OCI-LY7 (cell line): ENCODE data around the gene TMPRSS3. TPM values are rescaled to one million over a fixed set of nuclear protein-coding genes. Genes with fewer than 3 reads are reported as not detected.

ENCODE experiments used
- BruUV-seq: library from RNA; stranded (reverse); fragments of 400-500 nt; replicated peaks from 2 replicates; lab custom pipeline; 2021; lab: Mats Ljungman, UMichigan
- CTCF ChIA-PET: fragments of 300-600 bp; sonication (Branson Sonifier 250); formaldehyde crosslinking; loops from one replicate; lab custom pipeline; 2022; ENCODE audit warnings: antibody characterized with exemption; ENCODE audit not compliant: unreplicated experiment; lab: Charles Lee
- POLR2A ChIA-PET: fragments of 300-600 bp; sonication (Branson Sonifier 250); formaldehyde crosslinking; loops from one replicate; lab custom pipeline; 2022; ENCODE audit warnings: antibody characterized with exemption; lab: Charles Lee
- DNase-seq: peaks from one replicate; pipeline ENCODE4 v3.0.0-alpha.2; 2015; ENCODE audit warnings: low spot score
- H2AFZ ChIP-seq: fragments of 200-600 bp; sonication (generic), shearing (Covaris generic); 2 replicates; pipeline ENCODE4 v1.6.1; 2014; ENCODE audit warnings: mild to moderate bottlenecking, antibody characterized with exemption, low read length, moderate library complexity
- H3K27ac ChIP-seq: fragments of 200-600 bp; sonication (generic); 2 replicates; pipeline ENCODE4 v1.5.1; 2014; ENCODE audit warnings: mixed run types, low read depth, mild to moderate bottlenecking, moderate library complexity, low read length, inconsistent platforms; ENCODE audit not compliant: poor library complexity, severe bottlenecking
- H3K36me3 ChIP-seq: fragments of 200-600 bp; sonication (generic); 2 replicates; pipeline ENCODE4 v1.6.1; 2014; ENCODE audit warnings: mild to moderate bottlenecking, antibody characterized with exemption, low read length, moderate library complexity, mixed read lengths; ENCODE audit not compliant: insufficient read depth
- H3K4me1 ChIP-seq: fragments of 200-600 bp; sonication (generic); 2 replicates; pipeline ENCODE4 v1.5.1; 2014; ENCODE audit warnings: mild to moderate bottlenecking, low read length; ENCODE audit not compliant: insufficient read depth, poor library complexity, severe bottlenecking
- H3K4me2 ChIP-seq: fragments of 200-600 bp; sonication (generic); 2 replicates; pipeline ENCODE4 v1.6.1; 2014; ENCODE audit warnings: mild to moderate bottlenecking, low read length
- H3K4me3 ChIP-seq: fragments of 200-600 bp; sonication (generic); 2 replicates; pipeline ENCODE4 v1.5.1; 2014; ENCODE audit warnings: mild to moderate bottlenecking, low read depth, low read length; ENCODE audit not compliant: poor library complexity, severe bottlenecking
- H3K79me2 ChIP-seq: fragments of 200-600 bp; sonication (generic); 2 replicates; pipeline ENCODE4 v1.6.1; 2016; ENCODE audit warnings: low read depth, mild to moderate bottlenecking, low read length, moderate library complexity, mixed read lengths; ENCODE audit not compliant: insufficient read depth
- H3K9me2 ChIP-seq: fragments of 200-600 bp; sonication (generic); 2 replicates; pipeline ENCODE4 v1.6.1; 2016; ENCODE audit warnings: mild to moderate bottlenecking, low read length, mixed read lengths; ENCODE audit not compliant: insufficient read depth
- H3K9me3 ChIP-seq: fragments of 200-600 bp; sonication (generic); 2 replicates; pipeline ENCODE4 v1.6.1; 2014; ENCODE audit warnings: mild to moderate bottlenecking, mixed run types, low read length, mixed read lengths
- H4K20me1 ChIP-seq: fragments of 200-600 bp; sonication (generic); 2 replicates; pipeline ENCODE4 v1.6.1; 2014; ENCODE audit warnings: mild to moderate bottlenecking, antibody characterized with exemption, low read length, moderate library complexity, mixed read lengths; ENCODE audit not compliant: insufficient read depth
- EZH2phosphoT487 ChIP-seq: fragments of 200-600 bp; sonication (generic); IDR thresholded peaks from 2 replicates; pipeline ENCODE4 v1.6.1; 2018; ENCODE audit warnings: low read depth, borderline replicate concordance, mild to moderate bottlenecking, mixed run types, antibody characterized with exemption, low read length, moderate library complexity, mixed read lengths
- intact Hi-C: fragments of 100-400 bp; cut with micrococcal nuclease; formaldehyde crosslinking; loops from one replicate; pipeline ENCODE4 v1.10.0; 2022; ENCODE audit not compliant: unreplicated experiment
- total RNA-seq, 2 experiments: library from RNA; depleted of rRNA in 1 of 2; stranded (reverse); fragments of >200 nt in 1 of 2; shearing (Covaris generic) in 1 of 2; gene quantifications; 2 replicates each; pipeline ENCODE4 v1.2.3, GENCODE V29; 2014 to 2022
- TF ChIP-seq, protein P1 (sequence below): fragments of 200-600 bp; sonication (generic); conservative IDR thresholded peaks from 2 replicates; pipeline ENCODE4 v1.5.1; 2014; ENCODE audit warnings: mild to moderate bottlenecking, antibody characterized with exemption, low read length, moderate library complexity, mixed read lengths

TMPRSS3 gene
- total RNA-seq, 2 experiments from 2014 or later, result not detected

DNA sequence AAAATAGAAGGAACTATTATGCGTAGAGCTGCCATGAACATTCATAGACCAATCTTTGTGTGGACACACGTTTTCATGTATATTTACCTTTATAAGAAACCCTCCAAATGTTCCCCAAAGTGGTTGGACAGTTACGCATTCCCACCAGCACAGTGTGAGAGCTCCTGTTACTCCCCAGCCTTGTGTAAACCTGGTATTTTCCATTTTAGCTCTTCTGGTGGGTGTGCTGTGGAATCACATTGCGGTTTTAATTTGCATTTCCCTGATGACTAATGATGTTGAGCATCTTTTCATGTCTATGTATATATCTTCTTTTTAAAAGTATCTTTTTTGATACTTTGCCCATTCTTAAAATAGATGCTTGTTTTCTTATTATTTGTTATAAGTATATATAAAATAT, 4.7 kb upstream of the TMPRSS3 start:
- no peaks in the 10 kb centered on the region for H3K36me3 ChIP-seq
- H3K27ac ChIP-seq, result no peak overlapping the region
- H4K20me1 ChIP-seq, result no peaks in the 10 kb centered on the region
- no peak for TF ChIP-seq EZH2phosphoT487
- TF ChIP-seq, protein P1, sequence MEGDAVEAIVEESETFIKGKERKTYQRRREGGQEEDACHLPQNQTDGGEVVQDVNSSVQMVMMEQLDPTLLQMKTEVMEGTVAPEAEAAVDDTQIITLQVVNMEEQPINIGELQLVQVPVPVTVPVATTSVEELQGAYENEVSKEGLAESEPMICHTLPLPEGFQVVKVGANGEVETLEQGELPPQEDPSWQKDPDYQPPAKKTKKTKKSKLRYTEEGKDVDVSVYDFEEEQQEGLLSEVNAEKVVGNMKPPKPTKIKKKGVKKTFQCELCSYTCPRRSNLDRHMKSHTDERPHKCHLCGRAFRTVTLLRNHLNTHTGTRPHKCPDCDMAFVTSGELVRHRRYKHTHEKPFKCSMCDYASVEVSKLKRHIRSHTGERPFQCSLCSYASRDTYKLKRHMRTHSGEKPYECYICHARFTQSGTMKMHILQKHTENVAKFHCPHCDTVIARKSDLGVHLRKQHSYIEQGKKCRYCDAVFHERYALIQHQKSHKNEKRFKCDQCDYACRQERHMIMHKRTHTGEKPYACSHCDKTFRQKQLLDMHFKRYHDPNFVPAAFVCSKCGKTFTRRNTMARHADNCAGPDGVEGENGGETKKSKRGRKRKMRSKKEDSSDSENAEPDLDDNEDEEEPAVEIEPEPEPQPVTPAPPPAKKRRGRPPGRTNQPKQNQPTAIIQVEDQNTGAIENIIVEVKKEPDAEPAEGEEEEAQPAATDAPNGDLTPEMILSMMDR, result no peak
- H3K9me2 ChIP-seq, result no peaks in the 10 kb centered on the region
- H3K4me1 ChIP-seq, result no peaks in the 10 kb centered on the region
- H3K4me2 ChIP-seq, result no peak overlapping the region; the same call in 1 of the 2 replicates
- ChIA-PET CTCF (no interaction called here), POLR2A (interaction anchor here (0.6 to 1.1 kb wide), 3 partner anchors 13 to 114 kb away, joined by 3 to 6 read pairs (median 4); no protein-coding TSS in a partner anchor)
- no peak overlapping the region for H3K4me3 ChIP-seq
- intact Hi-C loops, result no loop called here
- peaks cover 9% of the 10 kb centered on the region; the same call in 1 of the 2 replicates for H3K9me3 ChIP-seq
- no peak overlapping the region for H2AFZ ChIP-seq
- no TSS peak for BruUV-seq
- DNase-seq, result no peak
- no peaks in the 10 kb centered on the region for H3K79me2 ChIP-seq

DNA sequence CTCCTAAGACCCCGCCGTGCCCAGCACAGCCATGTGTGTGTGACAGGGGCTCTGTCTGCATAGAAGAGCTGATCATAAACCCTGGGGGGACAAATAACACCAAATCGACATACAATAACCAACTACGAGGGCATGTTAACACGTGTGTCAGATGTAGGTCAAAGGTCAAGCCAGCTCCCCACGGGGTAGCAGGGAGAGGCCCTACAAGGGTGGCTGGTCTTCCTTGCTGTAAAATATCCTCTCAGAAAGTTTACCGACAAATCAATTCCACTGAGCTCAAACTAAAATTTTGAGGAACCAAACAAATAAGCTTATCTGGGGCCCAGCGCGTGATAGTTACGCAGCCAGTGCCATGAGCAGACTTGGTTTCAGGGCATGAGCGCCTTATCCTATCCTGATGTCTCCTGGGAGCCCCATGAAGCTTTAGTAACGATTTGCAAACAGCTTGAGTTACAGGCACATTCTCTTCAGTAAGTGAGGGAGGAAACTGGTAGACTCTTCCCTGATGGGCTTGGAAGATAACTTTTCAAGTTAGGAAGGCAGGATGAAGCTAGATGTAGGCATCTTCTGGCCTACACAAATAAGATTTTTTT, 2.7 kb upstream of the TMPRSS3 start:
- no TSS peak for BruUV-seq

More for the DNA sequence above, 2.7 kb upstream of the TMPRSS3 start:
- intact Hi-C loops, result no loop called here
- DNase-seq, result no peak
- H3K9me2 ChIP-seq, result no peaks in the 10 kb centered on the region
- H3K27ac ChIP-seq, result no peak overlapping the region
- peaks cover 9% of the 10 kb centered on the region; the same call in 1 of the 2 replicates for H3K9me3 ChIP-seq
- ChIA-PET POLR2A (interaction anchor here (1.2 kb wide), 1 partner anchor 36 kb away, joined by 3 read pairs; no protein-coding TSS in a partner anchor), CTCF (interaction anchor here (0.6 kb wide), 1 partner anchor 410 kb away, joined by 3 read pairs; no protein-coding TSS in a partner anchor)
- H3K36me3 ChIP-seq, result no peaks in the 10 kb centered on the region
- no peak overlapping the region for H3K4me3 ChIP-seq
- TF ChIP-seq, protein P1, result no peak
- no peak for TF ChIP-seq EZH2phosphoT487
- H3K4me1 ChIP-seq, result peaks cover 2% of the 10 kb centered on the region
- H2AFZ ChIP-seq, result no peak overlapping the region
- H4K20me1 ChIP-seq, result no peaks in the 10 kb centered on the region
- no peaks in the 10 kb centered on the region for H3K79me2 ChIP-seq
- no peak overlapping the region for H3K4me2 ChIP-seq
